Superior temporal gyrus (tissue), 1 donor: ENCODE results near the gene VDR.

ENCODE experiments used
- DNase-seq: peaks from one replicate; pipeline ENCODE4 v3.0.0-alpha.2; 2016; ENCODE audit errors: extremely low spot score

The VDR gene

DNA sequence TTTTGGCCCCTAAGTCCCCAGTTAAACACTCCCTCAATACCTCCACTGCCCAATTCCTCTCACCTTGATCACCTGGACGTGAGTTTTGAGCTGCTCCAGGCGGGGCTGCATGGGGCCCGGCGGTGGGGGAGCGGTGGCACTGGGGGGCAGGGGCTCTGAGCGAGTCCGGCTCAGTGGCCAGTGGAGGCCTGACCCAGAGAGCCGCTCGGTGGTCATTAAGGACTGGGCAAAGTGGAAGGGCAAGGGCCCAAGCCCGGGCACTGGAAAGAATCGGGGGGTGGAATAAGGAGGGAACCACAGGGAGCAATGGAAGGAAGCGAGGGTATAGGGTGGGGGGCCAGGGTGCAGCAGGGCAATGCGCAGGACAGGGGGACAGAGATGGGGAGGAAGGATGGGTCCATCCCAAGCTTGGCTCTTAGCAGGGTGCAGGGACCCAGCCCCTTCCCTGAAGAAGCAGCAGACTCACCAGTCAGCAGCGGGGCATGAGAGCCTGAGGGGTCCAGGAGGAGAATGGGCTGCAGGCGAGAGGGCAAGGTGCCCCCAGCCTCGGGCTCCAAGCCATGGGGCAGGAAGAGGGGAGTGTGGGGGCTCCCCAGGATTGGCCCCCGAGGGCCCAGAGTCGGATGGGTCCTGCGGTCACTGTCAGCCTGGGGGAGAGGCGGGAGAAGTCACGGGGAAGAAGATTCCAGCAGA, 109.5 kb downstream of the VDR start:
- DNase-seq, result no peak

DNA sequence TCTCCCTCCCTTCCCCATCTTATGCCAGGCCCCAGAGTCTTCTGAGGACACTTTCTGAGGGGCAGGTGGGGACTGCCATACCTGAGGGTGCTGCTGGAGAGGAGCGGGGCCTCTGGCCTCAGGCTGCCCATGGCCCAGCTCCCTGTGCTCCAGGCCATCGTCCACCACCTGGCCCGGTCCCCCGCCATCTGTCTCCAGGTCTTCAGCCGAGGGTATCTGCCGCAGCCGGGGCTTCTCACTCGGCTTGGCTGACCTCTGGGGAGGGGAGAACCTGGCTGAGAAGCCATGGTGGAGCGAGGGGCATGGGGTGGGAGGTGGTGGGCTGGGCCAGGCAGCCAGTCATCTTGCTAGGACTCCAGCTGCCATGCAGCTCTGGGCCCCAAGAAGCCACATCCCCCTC, 110.1 kb downstream of the VDR start:
- DNase-seq, result no peak

DNA sequence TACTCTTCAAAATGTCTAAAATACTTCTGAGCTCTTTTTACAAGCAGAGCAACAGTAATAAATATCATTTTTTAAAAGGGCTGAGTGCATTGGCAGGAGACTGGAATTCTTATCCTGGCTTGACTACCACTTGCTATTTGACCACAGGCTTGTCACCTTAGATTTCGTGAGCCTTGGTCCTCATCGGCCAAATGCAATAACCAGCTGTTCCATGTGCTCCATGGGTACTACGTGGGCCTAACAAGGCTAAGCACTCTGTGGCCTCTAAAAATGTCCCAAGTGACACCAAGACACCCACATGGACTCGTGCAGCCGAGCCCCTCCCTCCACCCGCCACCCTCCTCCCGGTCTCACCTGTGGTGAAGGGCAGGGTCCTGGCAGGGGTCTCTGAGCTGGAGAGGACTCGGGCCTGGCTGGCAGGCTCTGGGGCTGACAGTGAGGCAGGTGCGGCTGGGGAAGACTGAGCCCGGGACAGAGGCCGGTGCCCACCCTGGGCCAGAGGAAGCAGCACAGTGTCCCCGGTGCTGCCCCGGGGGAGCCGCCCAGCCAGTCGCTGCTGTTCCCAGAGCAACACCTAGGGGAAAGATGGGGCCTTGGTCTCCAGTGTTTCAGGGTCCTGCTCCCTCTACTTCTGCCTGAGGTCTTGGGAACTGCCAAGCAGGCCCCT, 111.6 kb downstream of the VDR start:
- no peak for DNase-seq

DNA sequence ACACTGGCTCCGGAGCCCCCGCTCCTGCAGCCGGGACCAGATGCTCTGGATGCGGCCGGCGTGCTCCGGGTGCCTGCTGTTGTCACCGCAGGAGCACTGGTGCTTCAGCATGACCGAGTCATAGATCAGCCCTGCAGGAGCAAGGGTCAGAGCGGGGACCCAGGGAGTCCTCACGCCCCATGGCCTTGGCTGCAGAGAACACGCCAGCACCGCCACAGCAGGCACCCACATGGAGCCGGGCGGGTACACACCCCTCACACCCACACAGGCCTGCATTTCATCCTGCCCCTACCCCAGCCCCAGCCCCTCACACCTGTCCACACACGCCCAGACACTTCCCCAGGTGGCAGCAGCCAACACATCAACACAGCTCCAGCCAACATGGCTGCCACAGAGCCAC, 112.9 kb downstream of the VDR start:
- no peak for DNase-seq
